ENCODE results near the gene WNT5B.

The WNT5B gene

DNA sequence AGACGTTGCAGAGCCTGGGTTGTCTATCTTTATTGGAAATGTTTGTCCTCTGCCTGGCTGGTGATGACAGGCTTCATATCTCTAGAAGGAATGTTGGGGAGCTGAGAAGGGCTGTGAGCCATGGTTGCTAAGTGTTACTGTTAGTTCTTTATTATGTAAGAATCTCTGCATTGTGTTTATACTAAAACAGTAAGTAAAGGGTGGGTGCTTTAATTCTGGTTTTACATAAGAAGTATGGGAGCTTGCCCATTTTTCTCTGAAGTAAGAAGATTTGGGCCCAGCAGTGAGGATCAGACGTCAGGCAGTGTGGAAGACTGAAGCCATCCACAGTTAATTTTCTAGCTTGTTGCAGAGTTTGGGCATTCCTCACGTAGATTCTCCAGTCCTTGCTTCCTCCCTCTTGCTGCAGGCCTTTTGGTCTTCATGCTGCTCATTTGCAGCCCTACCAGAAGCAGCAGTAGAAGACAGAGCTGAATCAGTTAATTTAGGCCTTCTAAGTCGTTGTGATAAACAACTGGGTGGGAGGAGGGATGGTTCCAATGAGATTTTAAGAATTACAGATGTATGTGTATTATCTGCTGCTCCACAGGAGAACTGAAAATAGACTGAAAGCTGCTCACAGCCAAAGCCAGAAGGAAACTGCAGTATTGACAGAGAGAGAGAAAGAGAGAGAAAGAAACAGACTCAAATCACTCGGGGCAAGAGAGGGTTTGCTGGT, 21.4 kb downstream of the WNT5B start:
- peaks cover 4% of the 10 kb centered on the region for H3K27me3 Mint-ChIP-seq
- no peak overlapping the region for H3K4me3 Mint-ChIP-seq
- H3K36me3 Mint-ChIP-seq: no peaks in the 10 kb centered on the region
- H3K9me3 Mint-ChIP-seq: no peaks in the 10 kb centered on the region
- H3K27ac Mint-ChIP-seq: no peak overlapping the region
- H3K4me1 Mint-ChIP-seq: no peaks in the 10 kb centered on the region

- Mint-ChIP-seq H3K9me3 (no peaks in the 10 kb centered on the region), H3K4me1 (no peaks in the 10 kb centered on the region), H3K4me3 (no peak overlapping the region), H3K27ac (no peak overlapping the region), H3K27me3 (peaks cover 4% of the 10 kb centered on the region), H3K36me3 (no peaks in the 10 kb centered on the region)
Measured at GRCh38 chr12:1650978-1651361, 21.9 kb downstream of the WNT5B start.

GRCh38 chr12:1651946-1652345, 22.9 kb downstream of the WNT5B start:
- Mint-ChIP-seq H3K27ac (peak overlapping the region; percentile 13), H3K36me3 (no peaks in the 10 kb centered on the region), H3K9me3 (no peaks in the 10 kb centered on the region), H3K4me1 (no peaks in the 10 kb centered on the region), H3K27me3 (peaks cover 4% of the 10 kb centered on the region), H3K4me3 (no peak overlapping the region)

- peak overlapping the region; percentile 9 for H3K27ac Mint-ChIP-seq
- H3K9me3 Mint-ChIP-seq: no peaks in the 10 kb centered on the region
- H3K27me3 Mint-ChIP-seq: no peaks in the 10 kb centered on the region
- no peak overlapping the region for H3K4me3 Mint-ChIP-seq
- H3K36me3 Mint-ChIP-seq: no peaks in the 10 kb centered on the region
- H3K4me1 Mint-ChIP-seq: peaks cover 3% of the 10 kb centered on the region
Measured at GRCh38 chr12:1655225-1655788, 26.3 kb downstream of the WNT5B start.

- H3K36me3 Mint-ChIP-seq: no peaks in the 10 kb centered on the region
- H3K4me1 Mint-ChIP-seq: peaks cover 8% of the 10 kb centered on the region
- no peaks in the 10 kb centered on the region for H3K27me3 Mint-ChIP-seq
- H3K27ac Mint-ChIP-seq: no peak overlapping the region
- H3K4me3 Mint-ChIP-seq: no peak overlapping the region
- no peaks in the 10 kb centered on the region for H3K9me3 Mint-ChIP-seq
Measured at GRCh38 chr12:1656902-1657301, 27.9 kb downstream of the WNT5B start.

DNA sequence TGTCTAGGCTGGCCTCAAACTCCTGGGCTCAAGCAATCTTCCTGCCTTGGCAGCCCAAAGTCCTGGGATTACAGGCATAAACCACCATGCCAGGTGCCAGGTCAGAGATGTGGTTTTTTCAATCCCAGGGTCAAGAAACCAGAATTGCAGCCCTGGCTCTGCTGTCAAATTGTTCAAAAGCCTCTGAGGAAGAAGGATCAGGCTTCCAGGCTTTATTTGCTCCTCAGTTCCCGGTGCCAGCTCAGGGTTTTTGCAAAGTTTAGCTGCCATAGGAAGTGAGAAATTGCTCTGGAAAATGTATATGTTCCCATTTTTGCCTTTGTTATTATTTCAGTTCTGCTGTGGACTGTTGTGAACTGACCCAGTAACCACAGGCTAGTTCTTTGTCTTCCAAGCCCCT, 28.7 kb downstream of the WNT5B start:
- no peaks in the 10 kb centered on the region for H3K27me3 Mint-ChIP-seq
- no peaks in the 10 kb centered on the region for H3K36me3 Mint-ChIP-seq
- peak overlapping the region; percentile 23 for H3K27ac Mint-ChIP-seq
- H3K4me3 Mint-ChIP-seq: no peak overlapping the region
- H3K9me3 Mint-ChIP-seq: no peaks in the 10 kb centered on the region
- peaks cover 8% of the 10 kb centered on the region for H3K4me1 Mint-ChIP-seq

- Mint-ChIP-seq H3K4me1 (peaks cover 30% of the 10 kb centered on the region), H3K4me3 (peak overlapping the region; percentile 50), H3K36me3 (no peaks in the 10 kb centered on the region), H3K9me3 (no peaks in the 10 kb centered on the region), H3K27me3 (no peaks in the 10 kb centered on the region), H3K27ac (peak overlapping the region; percentile 68)
Measured at GRCh38 chr12:1660304-1661187, 31.5 kb downstream of the WNT5B start.

DNA sequence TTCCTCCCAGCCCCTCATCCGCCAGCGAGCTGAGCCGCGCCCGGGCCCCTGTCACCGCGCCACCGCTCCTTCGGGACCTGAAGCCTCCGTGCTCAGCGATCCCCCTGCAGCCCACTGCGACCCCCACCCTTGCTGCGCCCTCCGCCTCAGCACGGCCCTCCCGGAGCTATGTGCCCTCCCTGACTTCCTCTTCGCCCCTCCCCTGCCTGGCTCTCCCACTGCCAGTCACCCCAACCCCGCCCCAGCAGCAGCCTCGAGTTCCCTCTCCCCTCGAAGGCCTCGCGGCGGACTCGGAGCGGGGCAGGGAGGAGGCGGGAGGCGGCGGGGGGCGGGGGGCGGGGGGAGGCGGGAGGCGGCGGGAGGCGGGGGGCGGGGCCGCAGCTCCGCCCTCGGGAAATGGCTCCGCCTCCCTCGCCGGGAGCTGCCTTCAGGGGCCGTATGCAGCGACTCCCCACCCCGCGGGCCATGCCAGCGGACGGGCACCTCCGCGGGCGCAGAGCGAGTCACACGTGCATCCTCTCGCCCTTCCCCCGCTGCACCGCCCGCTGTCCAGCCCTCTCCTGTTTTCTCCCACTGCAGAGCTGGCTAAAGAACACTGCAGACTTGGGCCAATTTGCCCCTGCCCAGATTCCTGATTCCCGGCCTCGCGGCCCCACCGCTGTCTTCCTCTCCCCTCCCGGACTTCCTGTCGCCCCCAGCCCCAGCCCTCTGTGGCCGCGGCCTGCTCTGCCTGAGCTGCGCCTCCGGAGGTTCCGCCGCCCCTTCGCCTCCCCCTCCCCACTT, 32.7 kb downstream of the WNT5B start:
- peak overlapping the region; percentile 83 for H3K4me3 Mint-ChIP-seq

DNA sequence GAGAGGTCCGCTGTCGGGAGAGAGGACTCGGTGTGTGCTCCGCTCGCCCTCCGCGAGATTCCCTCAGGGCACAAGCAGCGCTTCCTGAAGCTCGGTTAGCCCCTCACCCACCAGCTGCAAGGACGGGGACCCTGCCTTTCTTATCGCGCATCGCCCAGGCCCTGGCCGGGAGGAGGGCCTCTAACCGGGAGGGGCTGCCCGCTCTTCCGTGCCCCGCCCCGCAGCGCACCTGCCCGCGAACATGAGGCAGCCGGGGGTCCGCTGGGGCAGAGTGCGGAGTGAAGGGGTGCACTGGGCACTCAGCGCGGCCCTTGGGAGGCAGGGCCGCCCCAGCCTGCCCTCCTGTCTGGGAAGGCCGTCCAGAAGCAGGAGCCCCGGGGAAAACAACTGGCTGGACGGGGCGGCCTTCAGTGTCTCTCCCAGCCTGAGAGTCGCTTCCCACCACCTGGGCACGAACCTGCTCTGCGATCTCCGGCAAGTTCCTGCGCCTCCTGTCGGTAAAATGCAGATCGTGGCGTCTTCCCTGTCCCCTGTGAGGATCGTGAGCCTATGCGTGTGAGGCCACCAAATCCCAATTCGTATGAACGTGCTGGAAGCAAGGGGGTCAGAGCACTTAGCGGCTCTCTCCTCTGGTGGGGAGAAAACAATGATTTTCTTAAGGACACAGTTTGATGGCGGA, 33.9 kb downstream of the WNT5B start:
- H3K4me3 Mint-ChIP-seq: peak overlapping the region; percentile 88
- no peaks in the 10 kb centered on the region for H3K9me3 Mint-ChIP-seq
- H3K27me3 Mint-ChIP-seq: no peaks in the 10 kb centered on the region
- H3K36me3 Mint-ChIP-seq: no peaks in the 10 kb centered on the region
- H3K27ac Mint-ChIP-seq: peak overlapping the region; percentile 98
- H3K4me1 Mint-ChIP-seq: peaks cover 49% of the 10 kb centered on the region

More for the DNA sequence above, 32.7 kb downstream of the WNT5B start:
- Mint-ChIP-seq H3K27ac (peak overlapping the region; percentile 76), H3K9me3 (no peaks in the 10 kb centered on the region), H3K4me1 (peaks cover 40% of the 10 kb centered on the region), H3K36me3 (no peaks in the 10 kb centered on the region), H3K27me3 (no peaks in the 10 kb centered on the region)

DNA sequence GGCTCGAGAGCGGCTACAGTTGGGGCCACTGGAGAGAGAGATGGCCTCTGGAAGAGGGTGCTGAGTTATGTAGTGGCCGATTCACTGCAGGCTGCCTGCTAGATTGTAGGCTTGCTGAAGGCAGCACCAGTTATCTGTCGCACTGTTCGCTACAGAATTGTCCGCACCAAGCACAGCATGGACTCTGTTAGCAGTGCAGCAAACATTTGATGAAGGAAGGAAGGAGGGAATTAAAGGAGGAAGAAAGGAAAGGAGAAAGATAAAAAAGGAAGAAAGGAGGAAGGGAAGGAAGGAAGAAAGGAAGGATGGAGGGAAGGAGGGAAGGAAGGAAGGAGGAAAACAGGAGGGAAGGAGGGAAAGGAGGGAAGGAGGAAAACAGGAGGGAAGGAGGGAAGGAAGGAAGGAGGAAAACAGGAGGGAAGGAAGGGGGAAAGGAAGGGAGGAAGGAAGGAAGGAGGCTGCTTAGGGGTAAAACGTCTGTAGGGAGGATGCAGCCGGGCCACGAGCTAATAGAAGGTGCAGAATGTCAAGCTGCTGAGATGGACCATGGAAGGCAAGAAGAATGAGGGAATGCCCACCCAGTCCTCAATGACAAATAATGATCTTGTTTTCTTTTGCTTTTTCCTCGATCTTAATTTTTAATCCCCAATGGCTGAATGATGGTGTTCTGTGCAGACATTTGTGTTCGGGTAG, 34.6 kb downstream of the WNT5B start:
- peaks cover 54% of the 10 kb centered on the region for H3K4me1 Mint-ChIP-seq
- no peaks in the 10 kb centered on the region for H3K27me3 Mint-ChIP-seq
- H3K4me3 Mint-ChIP-seq: peak overlapping the region; percentile 53
- H3K36me3 Mint-ChIP-seq: no peaks in the 10 kb centered on the region
- peak overlapping the region; percentile 82 for H3K27ac Mint-ChIP-seq
- H3K9me3 Mint-ChIP-seq: no peaks in the 10 kb centered on the region

GRCh38 chr12:1665366-1665765, 36.3 kb downstream of the WNT5B start:
- H3K9me3 Mint-ChIP-seq: no peaks in the 10 kb centered on the region
- no peak overlapping the region for H3K27ac Mint-ChIP-seq
- H3K4me1 Mint-ChIP-seq: peaks cover 59% of the 10 kb centered on the region
- H3K4me3 Mint-ChIP-seq: no peak overlapping the region
- H3K27me3 Mint-ChIP-seq: no peaks in the 10 kb centered on the region
- no peaks in the 10 kb centered on the region for H3K36me3 Mint-ChIP-seq

DNA sequence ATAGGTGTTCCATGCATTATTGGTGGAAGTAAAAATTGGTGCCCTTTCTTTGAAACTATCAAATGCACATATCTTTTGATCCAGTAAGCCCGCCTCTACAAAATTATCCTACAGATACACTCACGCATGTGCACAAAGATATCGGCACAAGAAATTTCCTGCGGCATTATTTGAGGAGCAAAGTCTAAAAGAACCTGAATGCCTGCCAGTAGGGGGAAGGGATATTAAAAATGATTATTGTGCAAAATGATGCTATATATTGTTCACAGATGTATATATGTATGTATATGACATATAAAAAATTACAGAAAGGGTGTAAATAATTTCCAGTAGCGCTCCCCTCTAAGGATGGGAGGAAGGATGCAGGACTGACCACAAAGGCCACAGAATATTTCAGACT, 37.2 kb downstream of the WNT5B start:
- Mint-ChIP-seq H3K4me3 (no peak overlapping the region), H3K27me3 (no peaks in the 10 kb centered on the region), H3K4me1 (peaks cover 54% of the 10 kb centered on the region), H3K36me3 (no peaks in the 10 kb centered on the region), H3K27ac (no peak overlapping the region), H3K9me3 (no peaks in the 10 kb centered on the region)

DNA sequence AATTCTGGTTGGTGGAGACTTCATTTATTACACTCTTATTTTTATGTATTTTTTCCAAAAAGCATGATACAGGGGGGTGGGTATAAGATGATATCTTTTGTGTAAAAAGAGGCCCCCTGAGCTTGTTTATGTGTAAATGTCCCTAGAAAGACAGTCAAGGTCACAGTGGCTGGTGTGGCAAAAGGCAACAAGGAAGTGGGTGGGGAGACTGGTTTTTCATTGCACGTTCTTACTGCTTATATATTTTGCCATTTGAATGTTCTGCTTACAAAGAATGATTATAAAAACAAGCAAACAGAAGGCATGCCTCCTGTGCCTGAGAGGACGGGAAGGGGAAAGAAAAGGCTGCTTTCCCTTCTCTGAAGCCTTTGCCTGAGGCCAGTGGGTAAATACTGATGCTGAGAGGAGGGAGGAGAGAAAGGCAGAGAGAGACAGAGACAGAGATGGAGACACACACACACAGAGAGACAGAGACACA, 37.7 kb downstream of the WNT5B start:
- Mint-ChIP-seq H3K27ac (peak overlapping the region; percentile 41), H3K9me3 (no peaks in the 10 kb centered on the region), H3K36me3 (no peaks in the 10 kb centered on the region), H3K4me1 (peaks cover 54% of the 10 kb centered on the region), H3K4me3 (peak overlapping the region; percentile 51), H3K27me3 (no peaks in the 10 kb centered on the region)

DNA sequence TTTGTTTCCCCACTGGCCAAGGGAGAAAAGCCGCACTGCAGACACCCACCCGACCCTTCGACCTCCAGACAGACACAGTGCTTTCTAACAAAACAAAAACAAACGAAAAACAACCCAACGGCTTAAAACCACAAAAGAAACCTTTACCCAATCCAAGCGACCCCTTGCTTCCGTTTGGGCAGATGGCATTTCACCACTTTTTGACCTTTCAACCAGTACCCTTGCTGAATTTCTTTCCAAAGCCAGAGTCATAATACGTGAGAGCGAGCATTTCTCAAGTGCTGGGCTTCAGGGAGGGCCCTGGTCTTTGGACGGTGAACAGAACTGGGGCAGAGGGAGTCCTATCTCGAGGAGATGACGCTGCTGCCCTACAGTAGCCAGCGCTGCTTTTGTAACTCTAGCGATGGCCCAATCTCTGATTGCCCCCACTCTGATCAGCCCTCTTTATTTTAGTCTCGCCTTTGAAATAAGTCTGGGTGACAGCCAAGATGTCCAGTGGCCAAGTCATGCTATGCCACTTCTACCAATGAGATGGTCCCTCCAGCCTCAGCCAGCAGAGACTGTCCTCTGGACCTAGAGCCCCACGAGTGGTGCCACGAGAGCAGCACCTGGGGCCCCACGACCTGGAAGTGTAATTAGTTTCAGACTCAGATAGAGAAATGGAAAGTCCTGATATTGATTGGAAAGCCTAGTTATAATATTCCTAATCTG, 40.0 kb downstream of the WNT5B start:
- Mint-ChIP-seq H3K27me3 (no peaks in the 10 kb centered on the region), H3K9me3 (no peaks in the 10 kb centered on the region), H3K36me3 (no peaks in the 10 kb centered on the region), H3K4me1 (peaks cover 43% of the 10 kb centered on the region), H3K4me3 (peak overlapping the region; percentile 5), H3K27ac (no peak overlapping the region)
